SK-N-SH (cell line): ENCODE data around the gene VGLL4. TPM values are rescaled to one million over a fixed set of nuclear protein-coding genes. Genes with fewer than 3 reads are reported as not detected.

Experiments
- CTCF ChIA-PET: fragments of 300-600, 350-600 bp; formaldehyde crosslinking; extraction: SDS; loops from one replicate; lab custom pipeline; 2021; lab: Yijun Ruan, JAX
- POLR2A ChIA-PET: fragments of 350-600 bp; sonication (Branson Sonifier 250); formaldehyde crosslinking; extraction: SDS; loops from one replicate; lab custom pipeline; 2020; ENCODE audit warnings: antibody characterized with exemption, inconsistent platforms; lab: Yijun Ruan, JAX
- DNase-seq: peaks from one replicate; pipeline ENCODE4 v3.0.0; 2012
- H2AFZ ChIP-seq: fragments of 200-600 bp; sonication (generic); 2 replicates; pipeline ENCODE4 v1.8.1; 2016; ENCODE audit warnings: antibody characterized with exemption, mild to moderate bottlenecking, low read depth
- H3F3A ChIP-seq: fragments of 200-600 bp; sonication (generic); replicated peaks from 2 replicates; pipeline ENCODE3; 2016; ENCODE audit warnings: antibody characterized with exemption, mild to moderate bottlenecking; ENCODE audit not compliant: insufficient read depth
- H3K27ac ChIP-seq, 2 experiments: fragments of 200-500 bp in 1 of 2; fragments of 200-600 bp in 1 of 2; sonication (Bioruptor generic) in 1 of 2; sonication (generic), shearing (Covaris generic) in 1 of 2; 2 replicates each; pipeline versions ENCODE4 v1.5.1 to v1.6.1; 2014 to 2016; ENCODE audit warnings: low read depth in 2 of 2, inconsistent platforms in 1 of 2, low read length in 1 of 2, mild to moderate bottlenecking in 1 of 2, mixed read lengths in 1 of 2
- H3K27me3 ChIP-seq: fragments of 200-600 bp; sonication (generic), shearing (Covaris generic); 2 replicates; pipeline ENCODE4 v1.6.1; 2016; ENCODE audit warnings: mixed run types; ENCODE audit not compliant: insufficient read depth
- H3K36me3 ChIP-seq, 2 experiments: fragments of 200-500 bp in 1 of 2; fragments of 200-600 bp in 1 of 2; sonication (Bioruptor generic) in 1 of 2; sonication (generic) in 1 of 2; replicated peaks in 1 of 2; 2 replicates each; pipeline versions ENCODE3 to v1.5.1; 2014 to 2016; ENCODE audit warnings: low read length in 1 of 2, mild to moderate bottlenecking in 1 of 2; ENCODE audit not compliant: insufficient read depth in 2 of 2, control insufficient read depth in 1 of 2
- H3K4me1 ChIP-seq, 2 experiments: fragments of 200-500 bp in 1 of 2; fragments of 200-600 bp in 1 of 2; sonication (Bioruptor generic) in 1 of 2; sonication (generic), shearing (Covaris generic) in 1 of 2; 2 replicates each; pipeline versions ENCODE4 v1.5.1 to v1.6.1; 2014 to 2016; ENCODE audit warnings: low read depth in 1 of 2, low read length in 1 of 2, mixed run types in 1 of 2; ENCODE audit not compliant: insufficient read depth in 2 of 2, control insufficient read depth in 1 of 2
- H3K4me2 ChIP-seq: fragments of 200-600 bp; sonication (generic), shearing (Covaris generic); 2 replicates; pipeline ENCODE4 v1.6.1; 2017; ENCODE audit warnings: mixed run types
- H3K4me3 ChIP-seq, 2 experiments: fragments of 200-500 bp in 1 of 2; fragments of 200-600 bp in 1 of 2; sonication (Bioruptor generic) in 1 of 2; sonication (generic), shearing (Covaris generic) in 1 of 2; 2 replicates each; pipeline versions ENCODE4 v1.5.1 to v1.8.1; 2014 to 2016; ENCODE audit warnings: low read depth in 2 of 2, inconsistent platforms in 1 of 2, low read length in 1 of 2, mild to moderate bottlenecking in 1 of 2, mixed read lengths in 1 of 2, moderate library complexity in 1 of 2
- H3K79me2 ChIP-seq: fragments of 200-600 bp; sonication (generic); 2 replicates; pipeline ENCODE4 v1.8.1; 2017; ENCODE audit warnings: mild to moderate bottlenecking; ENCODE audit not compliant: insufficient read depth
- H3K9ac ChIP-seq: fragments of 200-600 bp; sonication (generic); 2 replicates; pipeline ENCODE4 v1.6.1; 2017; ENCODE audit warnings: mixed run types
- H3K9me2 ChIP-seq: fragments of 200-600 bp; sonication (generic); 2 replicates; pipeline ENCODE4 v1.6.1; 2017; ENCODE audit warnings: mixed run types
- H3K9me3 ChIP-seq: fragments of 200-600 bp; sonication (generic); 2 replicates; pipeline ENCODE4 v1.6.1; 2017; ENCODE audit warnings: mixed run types, mild to moderate bottlenecking, moderate library complexity
- H4K20me1 ChIP-seq: fragments of 200-600 bp; sonication (generic); 2 replicates; pipeline ENCODE4 v1.6.1; 2017; ENCODE audit warnings: mild to moderate bottlenecking, mixed run types; ENCODE audit not compliant: insufficient read depth
- CHD2 ChIP-seq: fragments of 150-350 bp; IDR thresholded peaks from 2 replicates; pipeline ENCODE4 v1.6.1; 2018; ENCODE audit warnings: low read length; ENCODE audit not compliant: partially characterized antibody
- ELF1 ChIP-seq: IDR thresholded peaks from 2 replicates; pipeline ENCODE4 v1.4.0; 2012
- EZH2phosphoT487 ChIP-seq: fragments of 200-600 bp; sonication (generic); IDR thresholded peaks from 2 replicates; pipeline ENCODE4 v1.6.1; 2017; ENCODE audit warnings: low read depth, mixed run types, mild to moderate bottlenecking, antibody characterized with exemption, moderate library complexity, borderline replicate concordance
- FOSL2 ChIP-seq: IDR thresholded peaks from 2 replicates; pipeline ENCODE4 v1.4.0; 2012; ENCODE audit warnings: low read depth, mild to moderate bottlenecking, moderate library complexity, borderline replicate concordance
- FOXJ3 ChIP-seq: sonication (generic); formaldehyde crosslinking; IDR thresholded peaks from 2 replicates; pipeline ENCODE4 v1.5.1; 2020; ENCODE audit warnings: mild to moderate bottlenecking, missing genetic modification reagents
- FOXM1 ChIP-seq: IDR thresholded peaks from 2 replicates; pipeline ENCODE4 v1.4.0; 2012; ENCODE audit warnings: low read depth, mild to moderate bottlenecking
- GABPA ChIP-seq: IDR thresholded peaks from 2 replicates; pipeline ENCODE4 v1.4.0; 2012; ENCODE audit warnings: low read depth, mild to moderate bottlenecking
- JUND ChIP-seq: IDR thresholded peaks from 2 replicates; pipeline ENCODE4 v1.4.0; 2012
- MEF2A ChIP-seq: IDR thresholded peaks from 2 replicates; pipeline ENCODE4 v1.4.0; 2012; ENCODE audit warnings: low read depth, borderline replicate concordance
- MXI1 ChIP-seq: IDR thresholded peaks from 2 replicates; pipeline ENCODE4 v1.6.1; 2012; ENCODE audit warnings: mild to moderate bottlenecking, low read depth, low read length, improper control_type of control experiment
- NRF1 ChIP-seq: IDR thresholded peaks from 2 replicates; pipeline ENCODE4 v1.6.1; 2012; ENCODE audit warnings: low read depth, mild to moderate bottlenecking, low read length
- RAD21 ChIP-seq: IDR thresholded peaks from 2 replicates; pipeline ENCODE4 v1.6.1; 2012; ENCODE audit warnings: mild to moderate bottlenecking, low read length
- RCOR1 ChIP-seq: fragments of 150-350 bp; IDR thresholded peaks from 2 replicates; pipeline ENCODE4 v1.6.1; 2017; ENCODE audit warnings: antibody characterized with exemption, low read length
- RFX5 ChIP-seq: IDR thresholded peaks from 2 replicates; pipeline ENCODE4 v1.6.1; 2012; ENCODE audit warnings: mild to moderate bottlenecking, improper control_type of control experiment, low read length
- RXRA ChIP-seq: IDR thresholded peaks from 2 replicates; pipeline ENCODE4 v1.4.0; 2012; ENCODE audit warnings: low read depth, mild to moderate bottlenecking, borderline replicate concordance
- SIN3A ChIP-seq: IDR thresholded peaks from 2 replicates; pipeline ENCODE4 v1.6.1; 2012; ENCODE audit warnings: low read depth, mild to moderate bottlenecking, low read length, moderate library complexity, borderline replicate concordance
- TAF1 ChIP-seq: IDR thresholded peaks from 2 replicates; pipeline ENCODE4 v1.6.1; 2012; ENCODE audit warnings: low read depth, mild to moderate bottlenecking, low read length, moderate library complexity, borderline replicate concordance
- TCF12 ChIP-seq: IDR thresholded peaks from 2 replicates; pipeline ENCODE4 v1.4.0; 2012
- YY1 ChIP-seq: IDR thresholded peaks from 2 replicates; pipeline ENCODE4 v1.4.0; 2012; ENCODE audit warnings: low read depth, mild to moderate bottlenecking
- WGBS: methylation state at CpG from one replicate; pipeline ENCODE4 v1.1.6; 2017; ENCODE audit warnings: low lambda C conversion rate; 5-methylcytosine and 5-hydroxymethylcytosine counted together
- polyA plus RNA-seq, 3 experiments: library from polyadenylated mRNA; depleted of rRNA; stranded (reverse); fragments of >200 nt; gene quantifications; 2 replicates each; pipeline ENCODE4 v1.2.3, GENCODE V29; 2012
- TF ChIP-seq, protein P1 (sequence below): IDR thresholded peaks from 2 replicates; pipeline ENCODE4 v1.4.0; 2012; ENCODE audit warnings: low read depth, borderline replicate concordance
- TF ChIP-seq, protein P2 (sequence below): IDR thresholded peaks from 2 replicates; pipeline ENCODE4 v1.4.0; 2012; ENCODE audit warnings: low read depth
- TF ChIP-seq, protein P3 (sequence below): fragments of 200-600 bp; sonication (generic); IDR thresholded peaks from 2 replicates; pipeline ENCODE4 v1.6.1; 2017; ENCODE audit warnings: antibody characterized with exemption, mild to moderate bottlenecking, moderate library complexity
- TF ChIP-seq, protein P4 (sequence below): IDR thresholded peaks from 2 replicates; pipeline ENCODE4 v1.6.1; 2012; ENCODE audit warnings: mild to moderate bottlenecking, low read depth, low read length, moderate library complexity
- TF ChIP-seq, protein P5 (sequence below): fragments of 150-350 bp; IDR thresholded peaks from 2 replicates; pipeline ENCODE4 v1.6.1; 2017; ENCODE audit warnings: antibody characterized with exemption, low read length, low read depth, borderline replicate concordance
- TF ChIP-seq, protein P6 (sequence below): IDR thresholded peaks from 2 replicates; pipeline ENCODE4; 2012

Gene VGLL4
- polyA plus RNA-seq, 1 of the 3 experiments (the other 2 are of a cell fraction), result 48.9 TPM

DNA sequence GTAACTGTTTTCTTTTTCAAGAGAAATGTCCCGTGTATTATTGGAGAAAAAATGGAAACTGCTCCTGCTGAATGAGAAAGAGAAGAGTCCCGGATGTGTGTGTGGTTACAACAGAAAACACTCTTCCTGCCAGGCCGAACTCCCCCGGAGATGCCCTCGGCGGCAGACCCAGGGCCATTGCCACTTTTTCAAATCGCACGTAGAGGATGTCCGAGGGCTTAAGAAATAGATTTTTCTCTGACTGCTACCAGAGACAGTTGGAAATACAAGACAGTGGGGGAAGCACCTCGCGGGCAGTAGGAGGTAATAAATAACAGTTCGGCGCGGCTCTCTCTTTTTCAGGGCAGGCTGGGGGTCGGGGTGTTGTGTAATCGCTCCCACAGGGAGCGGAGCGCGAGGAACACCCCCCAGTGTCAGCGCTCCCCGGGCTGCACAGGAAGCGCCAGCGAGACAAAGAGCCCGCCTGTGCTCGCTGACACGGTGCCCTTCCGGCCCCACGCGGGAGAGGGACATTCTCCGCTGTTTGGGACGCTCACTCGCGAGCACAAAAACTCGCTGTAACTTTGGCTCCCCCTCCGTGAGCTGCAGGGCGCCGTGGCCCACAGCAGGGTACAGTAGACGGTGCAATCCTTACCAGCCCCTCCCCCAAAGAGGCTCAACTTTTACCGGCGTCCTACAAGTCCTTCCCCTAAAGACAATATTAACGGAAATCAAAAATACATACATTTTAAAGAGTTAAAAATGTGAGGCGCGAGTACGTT, 1.1 kb downstream of the VGLL4 start:
- peaks cover 60% of the 10 kb centered on the region for H3K79me2 ChIP-seq
- peaks cover 0 to 7% of the 10 kb centered on the region in 2 experiments for H3K36me3 ChIP-seq
- H3K4me1 ChIP-seq, result peaks cover 28 to 35% of the 10 kb centered on the region in 2 experiments
- peak overlapping the region; percentile 70 to 71 for H3K4me3 ChIP-seq
- H3K27me3 ChIP-seq, result no peaks in the 10 kb centered on the region
- H3K27ac ChIP-seq, result peak overlapping the region; percentile 98
- no peaks in the 10 kb centered on the region for H3K9me3 ChIP-seq
- H4K20me1 ChIP-seq, result peaks cover 31% of the 10 kb centered on the region
- POLR2A ChIA-PET, result interaction anchor here (0.6 kb wide), 1 partner anchor 168 kb away, joined by 3 read pairs; no protein-coding TSS in a partner anchor
- CTCF ChIA-PET, result interaction anchor here (1.0 to 3.0 kb wide), 4 partner anchors 12 to 263 kb away, joined by 3 to 27 read pairs (median 4); no protein-coding TSS in a partner anchor
- H3K9me2 ChIP-seq, result no peaks in the 10 kb centered on the region
- under 1% methylated on average over 31 of the region's 44 CpGs for WGBS
- H3K9ac ChIP-seq, result peak overlapping the region; percentile 98
- H3F3A ChIP-seq, result peaks cover 34% of the 10 kb centered on the region
- peak; percentile 77 for DNase-seq
- H3K4me2 ChIP-seq, result peak overlapping the region; percentile 84
- peak overlapping the region; percentile 82 for H2AFZ ChIP-seq
- TF ChIP-seq, protein P1, sequence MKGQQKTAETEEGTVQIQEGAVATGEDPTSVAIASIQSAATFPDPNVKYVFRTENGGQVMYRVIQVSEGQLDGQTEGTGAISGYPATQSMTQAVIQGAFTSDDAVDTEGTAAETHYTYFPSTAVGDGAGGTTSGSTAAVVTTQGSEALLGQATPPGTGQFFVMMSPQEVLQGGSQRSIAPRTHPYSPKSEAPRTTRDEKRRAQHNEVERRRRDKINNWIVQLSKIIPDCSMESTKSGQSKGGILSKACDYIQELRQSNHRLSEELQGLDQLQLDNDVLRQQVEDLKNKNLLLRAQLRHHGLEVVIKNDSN, result no peak
- TF ChIP-seq TCF12 (peak; percentile 31; the same call in 1 of the 2 replicates), YY1 (peak; percentile 67), CHD2 (no peak), JUND (no peak), FOXJ3 (no peak), FOXM1 (no peak), SIN3A (peak; percentile 78; the same call in 1 of the 2 replicates), ELF1 (peak; percentile 17; the same call in 1 of the 2 replicates), MEF2A (no peak), GABPA (peak; percentile 69), TAF1 (peak; percentile 43; the same call in 1 of the 2 replicates), NRF1 (no peak), RAD21 (no peak; the same call in 1 of the 2 replicates), RFX5 (no peak), RCOR1 (no peak), MXI1 (peak; percentile 60; the same call in 1 of the 2 replicates), RXRA (no peak), FOSL2 (no peak), EZH2phosphoT487 (no peak)
- TF ChIP-seq, protein P2, sequence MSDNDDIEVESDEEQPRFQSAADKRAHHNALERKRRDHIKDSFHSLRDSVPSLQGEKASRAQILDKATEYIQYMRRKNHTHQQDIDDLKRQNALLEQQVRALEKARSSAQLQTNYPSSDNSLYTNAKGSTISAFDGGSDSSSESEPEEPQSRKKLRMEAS, result peak; percentile 53; the same call in 1 of the 2 replicates
- TF ChIP-seq, protein P3, sequence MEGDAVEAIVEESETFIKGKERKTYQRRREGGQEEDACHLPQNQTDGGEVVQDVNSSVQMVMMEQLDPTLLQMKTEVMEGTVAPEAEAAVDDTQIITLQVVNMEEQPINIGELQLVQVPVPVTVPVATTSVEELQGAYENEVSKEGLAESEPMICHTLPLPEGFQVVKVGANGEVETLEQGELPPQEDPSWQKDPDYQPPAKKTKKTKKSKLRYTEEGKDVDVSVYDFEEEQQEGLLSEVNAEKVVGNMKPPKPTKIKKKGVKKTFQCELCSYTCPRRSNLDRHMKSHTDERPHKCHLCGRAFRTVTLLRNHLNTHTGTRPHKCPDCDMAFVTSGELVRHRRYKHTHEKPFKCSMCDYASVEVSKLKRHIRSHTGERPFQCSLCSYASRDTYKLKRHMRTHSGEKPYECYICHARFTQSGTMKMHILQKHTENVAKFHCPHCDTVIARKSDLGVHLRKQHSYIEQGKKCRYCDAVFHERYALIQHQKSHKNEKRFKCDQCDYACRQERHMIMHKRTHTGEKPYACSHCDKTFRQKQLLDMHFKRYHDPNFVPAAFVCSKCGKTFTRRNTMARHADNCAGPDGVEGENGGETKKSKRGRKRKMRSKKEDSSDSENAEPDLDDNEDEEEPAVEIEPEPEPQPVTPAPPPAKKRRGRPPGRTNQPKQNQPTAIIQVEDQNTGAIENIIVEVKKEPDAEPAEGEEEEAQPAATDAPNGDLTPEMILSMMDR, result no peak; the same call in 1 of the 2 replicates
- TF ChIP-seq, protein P4, sequence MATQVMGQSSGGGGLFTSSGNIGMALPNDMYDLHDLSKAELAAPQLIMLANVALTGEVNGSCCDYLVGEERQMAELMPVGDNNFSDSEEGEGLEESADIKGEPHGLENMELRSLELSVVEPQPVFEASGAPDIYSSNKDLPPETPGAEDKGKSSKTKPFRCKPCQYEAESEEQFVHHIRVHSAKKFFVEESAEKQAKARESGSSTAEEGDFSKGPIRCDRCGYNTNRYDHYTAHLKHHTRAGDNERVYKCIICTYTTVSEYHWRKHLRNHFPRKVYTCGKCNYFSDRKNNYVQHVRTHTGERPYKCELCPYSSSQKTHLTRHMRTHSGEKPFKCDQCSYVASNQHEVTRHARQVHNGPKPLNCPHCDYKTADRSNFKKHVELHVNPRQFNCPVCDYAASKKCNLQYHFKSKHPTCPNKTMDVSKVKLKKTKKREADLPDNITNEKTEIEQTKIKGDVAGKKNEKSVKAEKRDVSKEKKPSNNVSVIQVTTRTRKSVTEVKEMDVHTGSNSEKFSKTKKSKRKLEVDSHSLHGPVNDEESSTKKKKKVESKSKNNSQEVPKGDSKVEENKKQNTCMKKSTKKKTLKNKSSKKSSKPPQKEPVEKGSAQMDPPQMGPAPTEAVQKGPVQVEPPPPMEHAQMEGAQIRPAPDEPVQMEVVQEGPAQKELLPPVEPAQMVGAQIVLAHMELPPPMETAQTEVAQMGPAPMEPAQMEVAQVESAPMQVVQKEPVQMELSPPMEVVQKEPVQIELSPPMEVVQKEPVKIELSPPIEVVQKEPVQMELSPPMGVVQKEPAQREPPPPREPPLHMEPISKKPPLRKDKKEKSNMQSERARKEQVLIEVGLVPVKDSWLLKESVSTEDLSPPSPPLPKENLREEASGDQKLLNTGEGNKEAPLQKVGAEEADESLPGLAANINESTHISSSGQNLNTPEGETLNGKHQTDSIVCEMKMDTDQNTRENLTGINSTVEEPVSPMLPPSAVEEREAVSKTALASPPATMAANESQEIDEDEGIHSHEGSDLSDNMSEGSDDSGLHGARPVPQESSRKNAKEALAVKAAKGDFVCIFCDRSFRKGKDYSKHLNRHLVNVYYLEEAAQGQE, result no peak
- TF ChIP-seq, protein P5, sequence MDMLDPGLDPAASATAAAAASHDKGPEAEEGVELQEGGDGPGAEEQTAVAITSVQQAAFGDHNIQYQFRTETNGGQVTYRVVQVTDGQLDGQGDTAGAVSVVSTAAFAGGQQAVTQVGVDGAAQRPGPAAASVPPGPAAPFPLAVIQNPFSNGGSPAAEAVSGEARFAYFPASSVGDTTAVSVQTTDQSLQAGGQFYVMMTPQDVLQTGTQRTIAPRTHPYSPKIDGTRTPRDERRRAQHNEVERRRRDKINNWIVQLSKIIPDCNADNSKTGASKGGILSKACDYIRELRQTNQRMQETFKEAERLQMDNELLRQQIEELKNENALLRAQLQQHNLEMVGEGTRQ, result no peak
- TF ChIP-seq, protein P6, sequence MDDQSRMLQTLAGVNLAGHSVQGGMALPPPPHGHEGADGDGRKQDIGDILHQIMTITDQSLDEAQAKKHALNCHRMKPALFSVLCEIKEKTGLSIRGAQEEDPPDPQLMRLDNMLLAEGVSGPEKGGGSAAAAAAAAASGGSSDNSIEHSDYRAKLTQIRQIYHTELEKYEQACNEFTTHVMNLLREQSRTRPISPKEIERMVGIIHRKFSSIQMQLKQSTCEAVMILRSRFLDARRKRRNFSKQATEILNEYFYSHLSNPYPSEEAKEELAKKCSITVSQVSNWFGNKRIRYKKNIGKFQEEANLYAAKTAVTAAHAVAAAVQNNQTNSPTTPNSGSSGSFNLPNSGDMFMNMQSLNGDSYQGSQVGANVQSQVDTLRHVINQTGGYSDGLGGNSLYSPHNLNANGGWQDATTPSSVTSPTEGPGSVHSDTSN, result no peak
